Gastrocnemius medialis (tissue), 4 donors: ENCODE measurements around the gene ASMTL.

Source experiments
- POLR2A ChIP-seq, 2 donors: fragments of 450-650 bp; IDR thresholded peaks; one replicate each; pipeline ENCODE4 v1.6.1; 2017; ENCODE audit warnings: antibody characterized with exemption in 2 of 2, mild to moderate bottlenecking in 2 of 2, moderate library complexity in 2 of 2
- TF ChIP-seq, protein P1 (sequence below), 5 experiments: fragments of 450-650 bp in 3 of 5; fragments of 200-600 bp in 2 of 5; sonication (generic) in 2 of 5; IDR thresholded peaks in 4 of 5; conservative IDR thresholded peaks in 1 of 5; 1 replicate in 4 of 5; 2 replicates in 1 of 5; pipeline ENCODE4 v1.5.1; 2016 to 2019; ENCODE audit warnings: antibody characterized with exemption in 5 of 5, mild to moderate bottlenecking in 3 of 5, moderate library complexity in 3 of 5

DNA sequence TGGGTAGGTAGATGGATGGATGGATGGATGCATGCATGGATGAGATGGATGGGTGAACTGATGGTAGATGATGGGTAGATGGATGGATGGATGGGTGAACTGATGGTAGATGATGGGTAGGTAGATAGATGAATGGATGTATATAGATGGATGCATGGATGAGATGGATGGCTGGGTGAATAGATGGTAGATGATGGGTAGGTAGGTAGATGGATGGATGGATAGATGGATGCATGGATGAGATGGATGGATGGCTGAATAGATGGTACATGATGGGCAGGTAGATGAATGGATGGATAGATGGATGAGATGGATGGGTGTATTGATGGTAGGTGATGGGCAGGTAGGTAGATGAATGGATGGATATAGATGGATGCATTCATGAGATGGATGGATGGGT lies 45.7 kb downstream of the ASMTL start:
- TF ChIP-seq, protein P1, sequence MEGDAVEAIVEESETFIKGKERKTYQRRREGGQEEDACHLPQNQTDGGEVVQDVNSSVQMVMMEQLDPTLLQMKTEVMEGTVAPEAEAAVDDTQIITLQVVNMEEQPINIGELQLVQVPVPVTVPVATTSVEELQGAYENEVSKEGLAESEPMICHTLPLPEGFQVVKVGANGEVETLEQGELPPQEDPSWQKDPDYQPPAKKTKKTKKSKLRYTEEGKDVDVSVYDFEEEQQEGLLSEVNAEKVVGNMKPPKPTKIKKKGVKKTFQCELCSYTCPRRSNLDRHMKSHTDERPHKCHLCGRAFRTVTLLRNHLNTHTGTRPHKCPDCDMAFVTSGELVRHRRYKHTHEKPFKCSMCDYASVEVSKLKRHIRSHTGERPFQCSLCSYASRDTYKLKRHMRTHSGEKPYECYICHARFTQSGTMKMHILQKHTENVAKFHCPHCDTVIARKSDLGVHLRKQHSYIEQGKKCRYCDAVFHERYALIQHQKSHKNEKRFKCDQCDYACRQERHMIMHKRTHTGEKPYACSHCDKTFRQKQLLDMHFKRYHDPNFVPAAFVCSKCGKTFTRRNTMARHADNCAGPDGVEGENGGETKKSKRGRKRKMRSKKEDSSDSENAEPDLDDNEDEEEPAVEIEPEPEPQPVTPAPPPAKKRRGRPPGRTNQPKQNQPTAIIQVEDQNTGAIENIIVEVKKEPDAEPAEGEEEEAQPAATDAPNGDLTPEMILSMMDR (IDR thresholded peaks at IDR 0.05 in 4 of 5, conservative IDR thresholded peaks at IDR 0.05 in 1 of 5) = no peak
- no peak for TF ChIP-seq POLR2A (IDR thresholded peaks at IDR 0.05)
